HG02973 (cell line): ENCODE data around the gene AATK.

Experiments
- ATAC-seq: cut with Tn5 transposase; IDR thresholded peaks from one replicate; pipeline ENCODE4 v1.9.1; 2021; ENCODE audit warnings: moderate library complexity; ENCODE audit not compliant: unreplicated experiment

Gene AATK

GRCh38 chr17:81097134-81097942 lies 68.7 kb downstream of the AATK start:
- no peak for ATAC-seq

- no peak for ATAC-seq
Measured at GRCh38 chr17:81096741-81097133, 69.3 kb downstream of the AATK start.

- no peak for ATAC-seq
Measured at GRCh38 chr17:81095383-81095762, 70.6 kb downstream of the AATK start.

- ATAC-seq: no peak
Measured at GRCh38 chr17:81094509-81095382, 71.3 kb downstream of the AATK start.

GRCh38 chr17:81093619-81094508 lies 72.2 kb downstream of the AATK start:
- ATAC-seq: no peak

GRCh38 chr17:81092518-81093095 lies 73.4 kb downstream of the AATK start:
- ATAC-seq: no peak

GRCh38 chr17:81091774-81092517 lies 74.1 kb downstream of the AATK start:
- ATAC-seq: no peak

- no peak for ATAC-seq
Measured at GRCh38 chr17:81091154-81091553, 74.9 kb downstream of the AATK start.

- ATAC-seq: no peak
Measured at GRCh38 chr17:81090361-81091136, 75.5 kb downstream of the AATK start.

- ATAC-seq: no peak
Measured at GRCh38 chr17:81086789-81087551, 79.1 kb downstream of the AATK start.

- ATAC-seq: no peak
Measured at GRCh38 chr17:81085420-81085911, 80.6 kb downstream of the AATK start.

- ATAC-seq: no peak
Measured at GRCh38 chr17:81084680-81085419, 81.2 kb downstream of the AATK start.

GRCh38 chr17:81083125-81083765 lies 82.8 kb downstream of the AATK start:
- no peak for ATAC-seq

GRCh38 chr17:81082177-81083073 lies 83.6 kb downstream of the AATK start:
- no peak for ATAC-seq

GRCh38 chr17:81081222-81082176 lies 84.5 kb downstream of the AATK start:
- no peak for ATAC-seq
